HG02571 (cell line): ENCODE measurements around the gene PPT2.
"Not testable (repeated sequence)": the region's sequence is repeated elsewhere in the genome, so short reads cannot be mapped to it uniquely, and the experiment has no call there.

Experiments
- ATAC-seq: cut with Tn5 transposase; IDR thresholded peaks from one replicate; pipeline ENCODE4 v1.9.1; 2021; ENCODE audit warnings: mild to moderate bottlenecking, moderate library complexity; ENCODE audit not compliant: unreplicated experiment

PPT2 gene

DNA sequence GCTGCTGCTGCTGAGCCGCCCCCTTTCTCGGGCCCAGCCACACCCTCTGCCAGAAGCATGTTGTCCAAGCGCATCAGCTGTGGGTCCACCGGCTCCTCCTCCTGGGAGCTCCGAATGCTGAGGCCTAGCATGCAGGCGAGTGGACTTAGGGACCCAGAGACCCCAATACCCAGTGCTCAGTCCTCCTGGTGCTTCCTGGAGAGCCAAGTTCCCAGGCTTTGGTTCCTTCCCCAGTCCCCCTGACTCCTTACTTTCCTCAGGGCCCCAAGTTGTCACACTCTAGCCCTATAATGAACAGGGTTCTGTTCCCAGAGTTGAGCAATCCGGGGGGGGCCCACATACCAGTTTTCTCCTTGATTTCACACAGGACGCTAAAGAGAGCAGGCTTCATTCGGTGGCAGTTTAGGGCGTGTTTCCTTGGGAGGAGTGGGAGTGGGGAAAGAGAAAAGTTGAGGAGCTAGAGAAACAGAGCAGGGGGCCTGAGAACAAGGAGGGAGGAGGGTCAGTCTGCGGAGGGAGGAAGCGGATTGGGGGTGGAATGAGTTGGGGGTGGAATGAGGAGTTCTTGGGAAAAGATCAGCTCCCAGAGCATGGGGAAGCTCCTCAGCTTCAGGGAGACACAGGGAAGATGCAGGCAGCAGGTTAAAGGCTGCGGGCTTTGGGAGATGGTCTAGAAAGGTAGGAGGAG, 34.6 kb downstream of the PPT2 start:
- ATAC-seq, result no peak

GRCh38 chr6:32189069-32189741, 35.3 kb downstream of the PPT2 start:
- ATAC-seq, result no peak

- ATAC-seq, result no peak
Measured at GRCh38 chr6:32189742-32190053, 35.8 kb downstream of the PPT2 start.

- peak; percentile 59 for ATAC-seq
Measured at GRCh38 chr6:32190054-32190851, 36.3 kb downstream of the PPT2 start, which contains the start of gene PBX2. TSS of gene PBX2 (minus strand) at chr6:32190202. CDS start at chr6:32189915, 287 bp downstream.

DNA sequence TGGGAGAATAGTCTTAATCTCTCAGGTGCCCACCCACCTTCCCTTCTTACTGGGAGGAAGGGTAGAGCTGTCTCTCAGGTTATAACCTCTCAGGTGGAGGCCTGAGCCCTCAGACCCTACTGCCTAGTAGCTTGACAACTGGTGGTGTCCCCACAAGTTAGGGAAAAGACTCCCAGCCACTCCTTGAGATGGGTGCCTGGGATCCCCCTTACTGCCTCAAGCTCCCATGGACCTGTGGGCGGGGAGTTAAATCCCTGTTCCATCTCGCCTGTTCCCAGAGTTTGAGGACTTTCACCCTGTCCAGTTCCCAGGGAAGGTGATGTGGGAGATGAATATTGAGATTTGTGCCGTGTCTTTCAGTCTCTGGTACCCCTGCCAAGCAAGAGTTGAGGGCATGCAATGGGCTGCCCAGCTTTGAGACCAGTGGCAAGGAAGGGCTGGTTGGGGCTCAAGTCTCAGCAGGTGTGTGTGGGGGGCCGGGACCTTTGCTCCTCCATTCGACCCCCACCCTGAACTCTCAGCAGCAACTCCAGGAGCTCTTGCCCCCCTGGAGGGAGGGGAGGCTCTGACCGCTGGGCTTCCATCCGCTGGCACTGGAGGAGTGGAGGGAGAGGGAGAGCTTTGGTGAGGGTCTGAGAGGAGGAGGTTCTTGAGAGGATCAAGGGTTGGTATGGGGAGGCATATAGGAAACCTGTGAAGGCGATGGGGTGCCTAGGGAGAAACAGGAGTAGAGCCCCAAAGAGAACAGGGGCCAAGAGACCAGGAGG, 37.2 kb downstream of the PPT2 start:
- no peak for ATAC-seq

GRCh38 chr6:32191696-32192607, 38.0 kb downstream of the PPT2 start:
- no peak for ATAC-seq

DNA sequence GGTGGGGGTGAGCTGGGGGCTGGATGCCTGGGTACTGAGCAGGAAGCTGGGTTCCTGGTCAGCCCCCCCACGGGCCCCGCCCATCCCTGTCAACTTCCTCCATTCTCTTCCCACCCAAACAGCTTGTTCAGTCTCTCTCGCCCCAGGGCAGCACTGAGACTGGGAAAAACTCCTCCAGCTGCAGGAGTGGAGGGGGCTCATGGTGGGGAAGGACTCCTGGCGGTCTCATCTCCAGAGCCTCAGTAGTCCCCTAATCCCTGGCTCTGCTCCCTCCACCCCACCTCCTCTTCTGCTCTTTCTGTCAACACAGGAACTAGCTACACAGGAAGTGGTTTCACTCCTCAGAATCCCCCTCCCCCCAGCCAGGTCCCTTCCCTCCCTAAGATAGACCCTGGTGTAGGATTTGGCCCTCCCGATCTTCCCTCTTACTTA, 38.7 kb downstream of the PPT2 start, which contains the start of gene GPSM3:
Gene GPSM3 (minus strand): TSS at position 36 of the 432 bp plus-strand sequence. CDS start 130 bp downstream, outside the sequence.
- ATAC-seq, result no peak

DNA sequence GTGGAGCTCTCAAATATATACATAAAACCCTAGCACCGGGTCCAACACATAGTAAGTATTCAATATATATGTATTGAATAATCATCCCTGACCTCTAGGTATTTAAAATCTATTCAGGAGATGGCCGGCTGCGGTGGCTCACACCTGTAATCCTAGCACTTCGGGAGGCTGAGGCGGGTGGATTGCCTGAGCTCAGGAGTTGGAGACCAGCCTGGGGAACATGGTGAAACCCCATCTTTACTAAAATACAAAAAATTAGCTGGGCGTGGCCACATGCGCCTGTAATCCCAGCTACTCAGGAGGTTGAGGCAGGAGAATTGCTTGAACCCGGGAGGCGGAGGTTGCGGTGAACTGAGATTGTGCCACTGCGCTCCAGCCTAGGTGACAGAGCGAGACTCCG, 39.2 kb downstream of the PPT2 start:
- not testable (repeated sequence) for ATAC-seq

- ATAC-seq, result no peak
Measured at GRCh38 chr6:32194388-32194787, 40.4 kb downstream of the PPT2 start.

DNA sequence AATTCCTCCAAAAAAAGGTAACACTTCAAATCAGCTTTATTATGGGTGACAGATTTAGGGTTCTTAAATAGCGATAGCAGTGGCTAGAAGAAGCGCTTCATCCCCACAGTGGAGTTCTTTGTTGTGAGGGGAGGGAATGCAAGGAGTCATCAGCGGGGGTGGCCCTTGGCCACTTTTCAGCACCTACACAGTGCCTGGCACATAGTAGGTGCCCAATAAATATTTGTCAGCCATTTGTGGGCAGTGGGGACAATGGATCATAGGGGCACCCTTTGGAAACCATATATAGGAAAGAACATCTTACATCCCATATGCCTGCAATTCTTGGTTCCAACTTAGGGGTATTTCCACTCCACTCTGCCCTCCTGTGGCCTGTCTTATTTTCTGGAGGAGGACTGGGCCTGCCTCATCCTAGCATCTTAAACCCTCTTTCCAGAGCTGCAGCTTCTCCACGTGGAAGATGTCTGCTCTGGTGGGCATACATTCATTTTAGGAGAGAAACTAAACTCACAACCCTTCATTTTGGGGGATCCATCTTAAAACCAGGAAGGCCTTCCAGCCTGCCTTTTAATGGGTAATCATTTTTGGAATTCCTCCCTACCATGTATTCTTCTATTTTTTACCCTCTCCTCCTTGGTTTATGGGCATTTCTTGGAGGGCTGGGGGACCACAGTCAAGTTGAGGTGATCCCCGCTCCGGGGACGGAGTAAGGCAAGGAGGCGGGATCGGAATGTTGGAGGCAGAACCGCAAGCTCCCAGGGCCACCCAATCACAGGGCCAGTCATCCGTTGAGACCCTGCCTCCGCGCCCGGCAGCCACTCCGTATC, 41.1 kb downstream of the PPT2 start:
- ATAC-seq, result peak; percentile 75

DNA sequence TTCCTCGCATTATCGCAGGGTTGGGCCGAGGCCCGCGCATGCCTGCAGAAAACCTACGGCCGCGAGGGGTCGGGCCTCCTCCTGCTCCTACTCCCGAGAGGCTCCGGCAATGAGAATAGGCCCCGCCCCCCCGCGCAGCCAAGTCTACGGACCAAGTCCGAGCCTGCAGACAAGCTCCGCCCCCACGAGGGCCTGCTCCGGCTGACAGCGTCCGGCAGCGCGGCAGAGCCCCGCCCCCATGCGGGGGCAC, 41.6 kb downstream of the PPT2 start:
- ATAC-seq, result no peak

DNA sequence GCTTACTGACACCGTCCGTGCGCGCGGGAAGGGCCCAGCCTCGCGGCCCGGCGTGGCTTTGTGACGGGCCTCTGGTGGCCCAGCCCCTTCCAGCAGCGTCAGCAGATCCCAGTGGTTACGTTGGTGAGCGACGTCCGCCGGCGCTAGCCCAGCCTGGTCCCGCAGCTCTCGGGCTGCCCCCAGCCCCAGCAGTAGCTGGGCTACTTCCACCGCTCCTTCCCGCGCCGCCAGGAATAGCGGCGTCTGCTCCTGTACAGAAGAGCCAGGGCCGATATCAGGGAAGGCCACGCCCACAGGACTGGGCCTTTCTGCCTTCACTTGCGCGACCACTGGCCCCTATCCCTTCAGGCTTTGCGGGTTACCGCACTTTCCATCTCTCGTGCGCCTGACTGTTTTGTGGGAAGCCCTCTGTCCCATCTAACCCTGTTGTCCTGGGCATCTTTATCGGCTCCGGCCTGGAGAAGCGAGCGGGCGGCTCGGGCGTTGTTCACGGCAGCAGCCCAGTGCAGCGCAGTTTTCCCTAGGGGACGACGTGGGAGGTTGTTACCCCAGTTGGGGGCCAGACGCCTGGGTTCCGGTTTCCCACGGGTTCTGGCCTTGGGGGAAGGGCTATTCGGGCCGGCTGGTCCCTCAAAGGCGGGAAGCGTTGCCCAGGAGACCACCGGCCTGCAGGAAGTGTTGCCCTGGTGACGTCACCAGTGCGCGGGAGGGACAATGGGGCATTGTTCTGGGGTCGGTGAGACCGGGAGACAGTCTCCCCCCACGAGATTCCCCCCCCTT, 42.2 kb downstream of the PPT2 start:
- ATAC-seq, result peak; percentile 69

- ATAC-seq, result no peak
Measured at GRCh38 chr6:32196682-32197616, 43.0 kb downstream of the PPT2 start.

DNA sequence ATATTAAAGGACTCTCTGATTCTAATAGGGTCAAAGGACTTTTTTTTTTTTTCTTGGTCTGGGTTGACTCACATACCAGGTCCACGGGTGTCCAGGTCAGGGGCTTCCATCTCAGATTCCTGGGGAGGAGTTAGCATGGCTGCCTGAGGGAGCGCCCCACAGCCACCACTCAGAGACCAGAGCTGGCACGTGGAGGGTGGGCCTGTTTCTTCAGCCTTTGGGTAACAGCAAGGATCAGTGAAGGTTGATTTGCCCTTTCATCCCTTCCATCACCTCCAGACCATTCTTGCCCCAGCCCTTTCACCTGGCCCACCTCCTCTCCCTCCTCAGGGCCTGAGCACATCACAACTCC, 44.4 kb downstream of the PPT2 start:
- no peak for ATAC-seq

GRCh38 chr6:32198866-32199265, 44.9 kb downstream of the PPT2 start:
- no peak for ATAC-seq

DNA sequence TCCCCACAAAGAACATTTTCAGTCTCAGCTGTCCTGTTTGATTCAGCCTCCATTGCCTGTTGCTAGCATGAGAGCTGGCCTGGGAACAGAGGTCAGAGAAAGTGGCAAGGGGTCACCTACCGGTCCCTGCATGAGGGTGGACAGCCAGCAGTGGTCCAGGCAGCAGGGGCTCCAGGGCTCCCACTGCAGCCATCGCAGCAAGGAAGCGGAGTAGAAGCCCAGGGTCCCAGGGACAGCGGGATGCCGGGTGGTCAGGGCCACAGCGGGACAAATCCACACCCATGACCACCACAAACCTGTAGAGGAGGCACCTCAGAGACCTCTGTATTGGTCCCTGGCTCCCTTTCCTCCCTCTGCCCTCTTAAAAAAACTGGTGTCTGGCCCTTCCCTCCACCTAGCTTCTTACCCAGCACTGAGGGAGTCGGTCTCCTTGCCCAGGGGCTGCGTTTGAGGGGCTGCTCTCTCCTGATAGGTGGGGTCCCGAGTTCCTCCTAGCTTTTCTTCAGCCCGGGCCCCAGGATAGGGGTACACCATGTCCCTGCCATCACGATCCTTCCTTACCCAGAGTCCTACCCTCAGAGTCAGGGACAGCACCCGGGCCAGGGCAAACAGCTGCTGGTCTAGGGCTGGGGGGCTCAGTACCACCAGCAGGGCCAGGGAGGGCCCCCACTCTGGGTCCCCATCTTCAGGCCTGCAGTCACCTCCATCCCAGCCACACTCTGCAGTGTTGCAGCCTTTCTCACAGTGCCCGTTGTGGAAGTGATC, 47.0 kb downstream of the PPT2 start:
- ATAC-seq, result no peak

- no peak for ATAC-seq
Measured at GRCh38 chr6:32202186-32202585, 48.2 kb downstream of the PPT2 start.
